ENCODE results near the gene PLCL2.

- TF ChIP-seq CTCF (conservative IDR thresholded peaks at IDR 0.05; ENCODE audit: low read depth, low read length), result no peak
- TF ChIP-seq EZH2 (IDR thresholded peaks at IDR 0.05; ENCODE audit: borderline replicate concordance, low read depth, low read length, poor library complexity, severe bottlenecking), result no peak
Observed at GRCh38 chr3:16849229-16849628, 35.5 kb upstream of the PLCL2 start.
